T-cell (primary cell): ENCODE data around the gene DHRS1. TPM values are rescaled to one million over a fixed set of nuclear protein-coding genes. Genes with fewer than 3 reads are reported as not detected.

Source experiments
- ATAC-seq, 4 experiments: fragments of 200-7000 bp in 3 of 4; fragments of 150-1000 bp in 1 of 4; cut with Tn5 transposase; replicated peaks in 1 of 4; 1 replicate in 3 of 4; 2 replicates in 1 of 4; pipeline ENCODE4 v1.10.0; 2021; ENCODE audit warnings: moderate library complexity in 3 of 4, mild to moderate bottlenecking in 2 of 4, moderate number of reproducible peaks in 1 of 4
- CTCF ChIA-PET, 2 donors: fragments of 300-600 bp; sonication (Branson Sonifier 250); formaldehyde crosslinking; loops; one replicate each; lab custom pipeline; 2022; ENCODE audit warnings: antibody characterized with exemption in 2 of 2; lab: Charles Lee
- POLR2A ChIA-PET, 2 donors: fragments of 300-600 bp; sonication (Branson Sonifier 250); formaldehyde crosslinking; loops; one replicate each; lab custom pipeline; 2022; ENCODE audit warnings: antibody characterized with exemption in 2 of 2; lab: Charles Lee
- DNase-seq, 35 experiments: peaks; one replicate each; pipeline versions ENCODE4 v3.0.0 to v3.0.0-alpha.2; 2013 to 2023
- H3K27ac ChIP-seq: one replicate; pipeline ENCODE4 v1.5.1; 2013; ENCODE audit warnings: low read length
- H3K27me3 ChIP-seq, 2 experiments: replicated peaks in 1 of 2; 1 replicate in 1 of 2; 2 replicates in 1 of 2; pipeline versions ENCODE4 v1.6.1 to v1.7.0; 2013; ENCODE audit warnings: low read length in 1 of 2, mixed read lengths in 1 of 2; ENCODE audit not compliant: control insufficient read depth in 2 of 2, insufficient read depth in 2 of 2; ENCODE audit errors: extremely low read depth in 1 of 2
- H3K36me3 ChIP-seq, 2 donors: 1 replicate in 1 of 2; 2 replicates in 1 of 2; pipeline versions ENCODE4 v1.6.1 to v1.7.0; 2013; ENCODE audit warnings: low read length in 1 of 2; ENCODE audit not compliant: control insufficient read depth in 2 of 2, insufficient read depth in 1 of 2; ENCODE audit errors: extremely low read depth in 1 of 2
- H3K4me1 ChIP-seq, 2 experiments: 1 replicate in 1 of 2; 2 replicates in 1 of 2; pipeline versions ENCODE4 v1.6.1 to v1.7.0; 2013; ENCODE audit warnings: low read length in 2 of 2, mixed read lengths in 1 of 2; ENCODE audit not compliant: insufficient read depth in 2 of 2, control insufficient read depth in 1 of 2; ENCODE audit errors: extremely low read depth in 1 of 2
- H3K4me3 ChIP-seq, 2 donors: 1 replicate in 1 of 2; 2 replicates in 1 of 2; pipeline versions ENCODE4 v1.5.1 to v1.7.0; 2013; ENCODE audit warnings: mild to moderate bottlenecking in 2 of 2, low read length in 1 of 2, moderate library complexity in 1 of 2; ENCODE audit not compliant: control insufficient read depth in 1 of 2; ENCODE audit errors: extremely low read depth in 1 of 2
- H3K9me3 ChIP-seq: 2 replicates; pipeline ENCODE4 v1.7.0; 2013
- H3K27ac Mint-ChIP-seq, 2 donors: one replicate each; pipeline ENCODE4 v1.8.0; 2020 to 2021; ENCODE audit warnings: mild to moderate bottlenecking in 2 of 2, mixed read lengths in 2 of 2
- H3K27me3 Mint-ChIP-seq, 2 donors: one replicate each; pipeline ENCODE4 v1.8.0; 2021 to 2022; ENCODE audit warnings: mixed read lengths in 2 of 2
- H3K36me3 Mint-ChIP-seq: one replicate; pipeline ENCODE4 v1.8.0; 2021; ENCODE audit warnings: mixed read lengths
- H3K4me1 Mint-ChIP-seq, 3 donors: one replicate each; pipeline ENCODE4 v1.8.0; 2020 to 2022; ENCODE audit warnings: mixed read lengths in 3 of 3, mild to moderate bottlenecking in 1 of 3
- H3K4me3 Mint-ChIP-seq, 3 donors: one replicate each; pipeline ENCODE4 v1.8.0; 2020 to 2022; ENCODE audit warnings: mild to moderate bottlenecking in 3 of 3, mixed read lengths in 3 of 3, moderate library complexity in 3 of 3
- H3K9me3 Mint-ChIP-seq, 3 donors: one replicate each; pipeline ENCODE4 v1.8.0; 2020 to 2022; ENCODE audit warnings: mixed read lengths in 3 of 3
- WGBS: methylation state at CpG from one replicate; pipeline ENCODE4 v1.1.5; 2013; ENCODE audit warnings: missing lambda C conversion rate; ENCODE audit not compliant: insufficient coverage; 5-methylcytosine and 5-hydroxymethylcytosine counted together
- total RNA-seq, 35 experiments: library from RNA in 6 of 35; stranded (reverse) in 6 of 35; fragments of 120-200 nt in 1 of 35; gene quantifications; one replicate each; pipeline versions ENCODE4 v1.2.1 to v1.2.4 and lab custom pipeline; 2013 to 2026

The DHRS1 gene
- total RNA-seq, 5 donors from 2014 or later (not counting 1 experiment from before 2014, with no cell fraction given): 34.2 to 47.6 (median 39.1) TPM

GRCh38 chr14:24254630-24255392, 44.8 kb downstream of the DHRS1 start:
- Histone ChIP-seq H3K9me3 (no peaks in the 10 kb centered on the region), H3K27ac (no peak overlapping the region), H3K27me3 (no peaks in the 10 kb centered on the region), H3K4me1 (no peaks in the 10 kb centered on the region), H3K4me3 (no peak overlapping the region), H3K36me3 (peaks cover 8 to 36% of the 10 kb centered on the region in 2 donors)
- peaks cover 0 to 14% (median 2%) of the 10 kb centered on the region in 3 donors for H3K4me1 Mint-ChIP-seq
- ATAC-seq: no peak
- H3K27ac Mint-ChIP-seq: no peak overlapping the region
- H3K36me3 Mint-ChIP-seq: peaks cover 29% of the 10 kb centered on the region
- H3K27me3 Mint-ChIP-seq: no peaks in the 10 kb centered on the region
- ChIA-PET POLR2A (no interaction called here), CTCF (interaction anchor here in 1 of 2 donors (0.5 kb wide), 1 partner anchor 119 kb away, joined by 6 read pairs; no protein-coding TSS in a partner anchor)
- no peaks in the 10 kb centered on the region for H3K9me3 Mint-ChIP-seq
- WGBS: 96% methylated on average over 19 of the region's 19 CpGs
- DNase-seq: no peak
- H3K4me3 Mint-ChIP-seq: no peak overlapping the region

- H3K36me3 Mint-ChIP-seq: peaks cover 31% of the 10 kb centered on the region
- CTCF ChIA-PET: interaction anchor here in 1 of 2 donors (0.5 to 0.6 kb wide), 2 partner anchors 25 to 118 kb away, joined by 6 read pairs; no protein-coding TSS in a partner anchor
- peaks cover 8 to 34% of the 10 kb centered on the region in 2 donors for H3K36me3 ChIP-seq
Measured at GRCh38 chr14:24253936-24254335, 45.6 kb downstream of the DHRS1 start.

GRCh38 chr14:24252289-24253124, 47.1 kb downstream of the DHRS1 start:
- Mint-ChIP-seq H3K36me3 (peaks cover 27% of the 10 kb centered on the region), H3K27ac (no peak overlapping the region), H3K4me3 (no peak overlapping the region), H3K9me3 (no peaks in the 10 kb centered on the region), H3K4me1 (peaks cover 5 to 22% (median 8%) of the 10 kb centered on the region in 3 donors), H3K27me3 (no peaks in the 10 kb centered on the region)
- CTCF ChIA-PET: interaction anchor here in 1 of 2 donors (1.7 kb wide), 1 partner anchor 45 kb away, joined by 3 read pairs; no protein-coding TSS in a partner anchor
- H3K4me1 ChIP-seq: no peaks in the 10 kb centered on the region
- WGBS: 93% methylated on average over 7 of the region's 11 CpGs
- no peak overlapping the region for H3K27ac ChIP-seq
- no peak overlapping the region for H3K4me3 ChIP-seq
- DNase-seq (no peak), ATAC-seq (no peak)
- peaks cover 8 to 29% of the 10 kb centered on the region in 2 donors for H3K36me3 ChIP-seq
- H3K27me3 ChIP-seq: no peaks in the 10 kb centered on the region
- POLR2A ChIA-PET: interaction anchor here in 1 of 2 donors (0.6 kb wide), 1 partner anchor 10 kb away, joined by 5 read pairs; the partner anchor contains the start of gene TINF2
- no peaks in the 10 kb centered on the region for H3K9me3 ChIP-seq

More at GRCh38 chr14:24253936-24254335, 45.6 kb downstream of the DHRS1 start:
- WGBS: 63% methylated on average over 1 of the region's 7 CpGs
- no peak overlapping the region for H3K27ac Mint-ChIP-seq
- Histone ChIP-seq H3K27me3 (no peaks in the 10 kb centered on the region), H3K4me3 (no peak overlapping the region), H3K4me1 (no peaks in the 10 kb centered on the region), H3K27ac (no peak overlapping the region), H3K9me3 (no peaks in the 10 kb centered on the region)
- POLR2A ChIA-PET: no interaction called here
- H3K27me3 Mint-ChIP-seq: no peaks in the 10 kb centered on the region
- no peaks in the 10 kb centered on the region for H3K9me3 Mint-ChIP-seq
- no peak for DNase-seq
- H3K4me3 Mint-ChIP-seq: no peak overlapping the region
- H3K4me1 Mint-ChIP-seq: peaks cover 0 to 16% (median 2%) of the 10 kb centered on the region in 3 donors
- ATAC-seq: no peak

GRCh38 chr14:24251880-24252288, 47.7 kb downstream of the DHRS1 start:
- Mint-ChIP-seq H3K27ac (no peak overlapping the region), H3K4me3 (no peak overlapping the region), H3K36me3 (peaks cover 24% of the 10 kb centered on the region), H3K9me3 (no peaks in the 10 kb centered on the region), H3K27me3 (no peaks in the 10 kb centered on the region), H3K4me1 (peaks cover 7 to 26% (median 12%) of the 10 kb centered on the region in 3 donors)
- 100% methylated on average over 1 of the region's 1 CpG for WGBS
- Histone ChIP-seq H3K36me3 (peaks cover 8 to 29% of the 10 kb centered on the region in 2 donors), H3K27ac (no peak overlapping the region), H3K4me1 (peaks cover 0 to 3% of the 10 kb centered on the region in 2 experiments), H3K4me3 (no peak overlapping the region), H3K9me3 (no peaks in the 10 kb centered on the region), H3K27me3 (no peaks in the 10 kb centered on the region)
- DNase-seq: no peak
- ChIA-PET CTCF (interaction anchor here in 1 of 2 donors (1.7 kb wide), 1 partner anchor 45 kb away, joined by 3 read pairs; no protein-coding TSS in a partner anchor), POLR2A (interaction anchor here in 1 of 2 donors (0.6 kb wide), 1 partner anchor 9 kb away, joined by 5 read pairs; the partner anchor contains the start of gene TINF2)
- no peak for ATAC-seq

- Mint-ChIP-seq H3K27ac (peak overlapping the region; percentile 74 to 82), H3K4me1 (peaks cover 7 to 29% (median 15%) of the 10 kb centered on the region in 3 donors), H3K27me3 (no peaks in the 10 kb centered on the region), H3K9me3 (no peaks in the 10 kb centered on the region), H3K36me3 (peaks cover 17% of the 10 kb centered on the region), H3K4me3 (peak overlapping the region in 2 of 3 donors; percentile 26 to 58)
- DNase-seq (no peak), ATAC-seq (no peak)
- WGBS: 67% methylated on average over 4 of the region's 4 CpGs
- ChIA-PET POLR2A (no interaction called here), CTCF (interaction anchor here in 1 of 2 donors (0.7 kb wide), 1 partner anchor 47 kb away, joined by 4 read pairs; no protein-coding TSS in a partner anchor)
- no peak overlapping the region for H3K27ac ChIP-seq
- no peak overlapping the region for H3K4me3 ChIP-seq
- peaks cover 8 to 14% of the 10 kb centered on the region in 2 donors for H3K36me3 ChIP-seq
- H3K9me3 ChIP-seq: no peaks in the 10 kb centered on the region
- peaks cover 0 to 10% of the 10 kb centered on the region in 2 experiments for H3K4me1 ChIP-seq
- H3K27me3 ChIP-seq: no peaks in the 10 kb centered on the region
Measured at GRCh38 chr14:24250354-24250753, 49.2 kb downstream of the DHRS1 start.
